ENCODE measurements around the gene LAMA3.

Gene LAMA3

DNA sequence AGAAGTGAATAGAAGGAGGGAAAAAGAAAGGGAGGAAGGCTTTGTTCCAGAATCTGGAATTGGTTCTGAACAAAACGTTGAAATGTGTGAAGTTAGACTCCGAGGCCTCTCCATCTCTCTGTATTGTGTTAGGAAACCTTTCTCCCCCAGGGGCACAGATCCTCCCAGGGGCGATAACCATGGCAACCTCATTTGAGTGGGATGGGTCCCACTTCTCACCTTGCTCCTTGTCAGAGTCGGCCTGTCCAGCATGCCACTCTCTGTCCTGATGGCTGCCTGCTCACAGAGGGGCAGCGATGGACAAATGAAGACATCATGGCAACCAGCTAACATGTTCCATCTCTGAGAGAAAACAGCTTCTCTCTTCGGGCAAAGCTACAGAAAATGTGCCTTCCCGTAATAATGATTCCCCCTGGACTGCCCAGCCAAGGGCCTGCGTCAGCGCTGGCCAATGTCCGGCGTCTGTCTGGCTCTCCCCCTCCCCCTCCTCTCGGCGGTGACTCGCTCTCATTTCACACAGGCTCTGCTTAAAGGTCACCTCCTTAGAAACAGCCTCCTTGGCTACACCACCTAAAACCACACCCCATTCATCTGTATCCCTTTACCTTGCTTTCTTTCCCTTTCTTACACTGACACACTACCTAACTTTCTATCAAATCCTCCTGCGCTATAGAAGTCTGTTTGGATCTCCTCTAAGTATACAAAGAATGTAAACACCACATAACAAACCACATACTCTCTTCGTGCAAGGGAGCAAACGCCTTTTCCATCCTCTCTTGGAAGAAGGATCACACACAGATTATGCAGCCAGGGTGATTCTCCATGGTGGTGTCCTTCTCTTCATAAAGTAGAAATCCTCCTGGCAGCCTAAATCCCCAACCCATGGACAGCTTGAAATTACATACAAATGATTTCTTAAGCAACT, 293.2 kb downstream of the LAMA3 start:
- no peak for DNase-seq

DNA sequence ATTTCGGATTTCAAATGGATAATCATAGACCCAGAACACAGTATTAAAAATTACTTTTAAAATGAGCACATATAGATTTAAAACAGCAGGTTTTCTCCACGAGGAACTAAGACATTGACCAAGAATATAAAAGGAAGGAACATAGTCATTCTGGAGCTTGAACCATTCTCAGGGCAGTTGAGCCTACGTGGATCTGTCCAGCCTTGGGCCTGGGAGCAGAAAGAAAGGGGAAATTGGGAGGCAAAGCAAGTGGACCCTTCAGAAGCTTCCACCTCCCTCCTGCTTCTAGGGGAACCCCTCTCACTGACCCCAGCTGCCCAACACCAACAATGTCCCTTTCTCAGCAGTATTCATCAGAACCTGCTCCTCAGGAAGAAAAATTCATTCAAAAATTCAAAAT, 293.9 kb downstream of the LAMA3 start:
- DNase-seq, result no peak

- DNase-seq, result no peak
Measured at GRCh38 chr18:23986600-23987359, 297.5 kb downstream of the LAMA3 start.

DNA sequence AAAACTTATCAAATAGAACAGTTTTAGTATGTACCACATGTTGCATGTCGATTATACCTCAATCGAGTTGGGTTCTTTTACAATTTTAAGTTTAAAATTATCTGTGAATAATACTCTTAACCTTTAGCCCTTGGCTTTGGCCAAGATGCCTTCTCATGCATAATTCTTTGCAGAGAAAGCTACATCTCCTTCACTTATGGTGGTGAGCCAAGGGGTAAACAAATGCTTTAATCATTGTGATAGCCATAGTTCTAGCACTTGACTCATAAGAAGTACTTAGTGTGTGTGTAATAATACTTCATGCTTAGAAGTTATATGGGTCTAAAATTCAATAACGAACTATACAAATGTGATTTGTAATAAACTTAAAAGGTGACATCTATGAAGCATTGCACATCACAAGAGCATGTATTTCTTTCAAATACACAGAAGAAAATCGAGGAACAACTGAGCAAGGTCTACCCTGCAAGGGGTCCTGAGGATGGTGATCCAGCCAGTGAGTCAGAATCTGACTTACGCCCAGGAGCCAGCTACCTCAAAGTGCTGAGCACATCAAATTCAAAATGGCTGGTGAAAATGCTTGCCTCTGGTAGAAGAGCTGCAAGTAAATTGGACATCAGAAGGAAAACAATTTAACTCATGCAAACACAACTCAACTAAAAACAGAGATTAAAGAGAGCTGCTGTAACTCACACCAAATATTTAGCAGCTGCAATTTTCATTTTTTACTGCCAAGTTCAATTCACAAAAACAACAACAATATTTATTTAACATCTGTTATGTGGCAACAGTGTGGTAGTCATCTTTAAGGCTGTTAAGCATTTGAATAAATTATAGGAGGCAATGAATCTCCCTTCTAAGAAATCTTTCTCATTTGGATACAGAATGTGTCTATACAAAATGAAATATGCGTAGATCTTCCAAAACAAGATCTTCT, 301.5 kb downstream of the LAMA3 start:
- DNase-seq, result no peak

DNA sequence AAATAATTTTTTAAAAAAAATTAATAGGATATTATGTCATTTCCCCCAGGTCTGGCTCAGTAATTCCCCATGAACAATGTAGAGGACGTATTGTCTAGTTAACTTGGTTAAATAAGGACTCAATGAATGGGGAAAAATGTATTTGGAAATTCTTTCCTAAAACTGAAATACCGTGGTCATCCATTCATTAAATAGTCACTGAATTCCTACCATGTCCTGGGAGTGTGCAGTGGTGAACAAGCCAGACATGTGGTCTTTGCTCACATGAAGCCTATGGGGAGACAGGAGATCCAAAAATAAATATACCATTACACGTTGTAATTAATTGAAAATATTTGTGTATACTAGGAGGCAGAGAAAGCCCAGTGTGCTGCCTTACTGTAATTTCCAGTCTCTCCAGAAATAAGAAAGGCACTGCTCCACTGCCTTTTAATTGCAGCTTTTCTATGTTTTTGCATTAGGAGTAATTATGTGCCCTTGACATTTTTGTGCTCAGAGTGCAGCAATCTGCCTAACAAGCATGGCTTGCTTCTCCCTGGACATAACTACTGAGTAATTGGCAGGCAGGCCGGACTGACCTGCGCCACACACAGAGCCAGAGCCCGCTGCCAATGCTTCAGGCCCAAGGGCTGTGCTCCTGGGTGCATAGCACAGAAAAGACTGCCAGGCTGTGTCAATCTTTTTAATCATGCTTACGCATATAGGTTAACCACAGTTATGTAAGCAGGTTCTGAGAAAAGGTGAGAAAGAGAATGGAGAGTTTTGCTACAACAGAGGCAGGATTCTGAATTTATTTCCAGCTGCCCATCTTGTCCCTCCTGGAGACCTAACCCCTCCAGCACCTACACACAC, 303.1 kb downstream of the LAMA3 start:
- peak in 3 of 4 experiments; percentile 4 to 22 (median 18) for DNase-seq

DNA sequence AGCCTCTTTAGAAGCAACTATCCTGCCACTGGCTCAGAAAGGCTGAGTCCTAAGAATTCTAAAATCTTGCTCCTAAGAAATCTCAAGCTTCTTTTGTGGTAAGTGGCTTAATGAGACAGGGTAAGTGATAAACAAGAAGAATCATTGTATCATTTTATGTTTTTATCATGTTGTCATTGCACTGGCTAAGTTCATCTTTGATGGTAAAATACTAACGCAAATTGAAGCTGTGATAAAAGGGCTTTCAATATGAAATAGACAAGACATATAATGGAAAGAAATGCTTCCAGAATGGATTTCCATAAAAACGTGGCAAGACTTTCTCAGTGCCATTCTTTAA, 303.7 kb downstream of the LAMA3 start:
- no peak for DNase-seq

DNA sequence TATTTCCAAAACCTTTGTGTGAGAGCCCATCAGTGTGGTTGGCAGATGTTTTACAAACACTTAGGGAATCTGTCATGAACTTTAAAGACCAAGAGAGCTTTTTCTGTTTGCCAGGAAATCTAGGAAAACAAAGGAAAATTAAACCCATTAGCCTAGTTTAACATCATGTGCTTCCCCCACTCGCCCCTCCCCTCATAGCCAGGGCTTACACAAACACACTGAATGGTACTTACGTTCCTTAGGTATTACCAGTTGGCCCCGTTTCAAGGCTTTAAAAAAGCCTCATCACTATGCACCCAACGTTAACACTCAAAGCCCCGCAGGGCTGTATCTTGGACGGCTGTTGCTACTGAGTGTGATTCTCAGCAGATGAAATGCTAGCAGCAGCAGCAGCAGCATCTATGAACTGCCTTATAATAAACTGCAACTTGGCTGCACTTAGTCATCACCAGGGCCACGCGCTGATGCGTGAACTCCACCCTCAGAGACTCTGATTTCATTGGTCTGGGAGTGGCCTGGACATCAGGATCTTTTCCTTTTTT, 305.2 kb downstream of the LAMA3 start:
- peak in 3 of 4 experiments; percentile 15 to 20 (median 16) for DNase-seq

DNA sequence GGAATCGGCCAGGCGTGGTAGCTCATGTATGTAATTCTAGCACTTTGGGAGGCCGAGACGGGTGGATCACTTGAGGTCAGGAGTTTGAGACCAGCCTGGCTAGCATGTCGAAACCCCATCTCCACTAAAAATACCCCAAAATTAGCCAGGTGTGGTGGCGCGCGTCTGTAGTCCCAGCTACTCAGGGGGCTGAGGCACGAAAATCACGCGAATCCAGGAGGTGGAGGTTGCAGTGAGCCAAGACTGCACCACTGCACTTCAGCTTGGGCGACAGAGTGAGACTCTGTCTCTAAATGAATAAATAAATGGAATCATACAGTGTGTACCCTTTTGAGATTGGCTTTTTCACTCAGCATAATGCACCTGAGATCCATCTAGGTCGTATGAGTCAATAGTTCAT, 305.9 kb downstream of the LAMA3 start:
- DNase-seq, result no peak

GRCh38 chr18:23998018-23998417, 308.8 kb downstream of the LAMA3 start:
- DNase-seq, result no peak

- no peak for DNase-seq
Measured at GRCh38 chr18:23998820-23999219, 309.6 kb downstream of the LAMA3 start.

GRCh38 chr18:24000613-24001490, 311.6 kb downstream of the LAMA3 start:
- no peak for DNase-seq

- DNase-seq, result no peak
Measured at GRCh38 chr18:24002479-24002878, 313.2 kb downstream of the LAMA3 start.

DNA sequence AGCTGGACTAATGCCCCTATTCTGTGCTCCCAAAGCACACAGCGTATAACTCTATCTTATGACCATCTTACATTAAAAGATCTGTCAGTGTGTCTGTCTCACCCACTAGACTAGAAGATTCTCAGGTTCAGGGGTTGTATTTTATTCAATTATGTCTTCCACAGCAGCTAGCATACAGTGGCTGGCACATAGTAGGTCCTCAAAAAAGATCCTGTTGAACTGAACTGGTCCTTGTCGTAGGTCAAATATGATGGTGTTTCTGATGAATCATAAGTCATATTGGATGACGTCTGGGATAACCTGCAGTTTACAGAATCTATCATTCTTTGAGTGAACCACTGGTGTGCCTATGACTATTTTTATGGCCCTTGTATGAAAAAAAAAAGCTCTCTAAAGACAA, 314.0 kb downstream of the LAMA3 start:
- no peak for DNase-seq

DNA sequence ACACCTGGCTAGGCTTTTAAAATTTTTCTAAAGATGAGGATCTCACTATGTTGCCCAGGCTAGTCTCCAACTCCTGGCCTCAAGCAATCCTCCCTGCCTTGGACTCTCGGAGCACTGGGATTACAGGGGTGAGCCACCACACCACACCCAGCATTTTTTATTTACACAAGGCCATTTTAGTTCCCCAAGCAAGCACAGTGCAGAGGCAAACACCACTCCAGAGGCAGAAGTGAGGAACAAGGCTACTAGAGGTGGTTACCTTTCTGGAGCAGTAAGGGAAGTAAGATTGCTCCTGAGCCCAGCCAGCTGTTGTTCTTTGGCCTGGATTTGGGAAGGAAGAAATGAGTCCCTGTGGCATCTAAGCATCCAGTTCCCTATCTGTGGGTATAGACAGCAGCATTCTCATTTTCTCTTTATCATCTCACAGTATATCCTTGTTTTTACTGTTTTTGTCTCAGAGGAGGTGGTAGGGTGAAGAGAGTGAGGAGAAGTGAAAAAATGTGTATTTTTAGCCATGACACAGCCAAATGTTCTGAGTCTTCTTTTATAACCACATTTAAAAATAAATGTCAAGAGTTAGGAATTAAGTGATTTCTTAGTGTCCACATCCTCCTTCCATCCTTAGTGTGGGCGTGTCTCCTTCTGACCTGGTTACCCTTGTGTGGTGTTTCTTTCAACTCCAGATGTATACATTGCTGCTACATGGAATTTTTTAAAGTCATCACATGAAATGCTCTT, 314.8 kb downstream of the LAMA3 start:
- no peak for DNase-seq

Measured in activated CD4-positive, CD25-positive, alpha-beta regulatory T cell (primary cell).